GM12878 (cell line): ENCODE measurements around the gene GFI1. TPM values are rescaled to one million over a fixed set of nuclear protein-coding genes. Genes with fewer than 3 reads are reported as not detected.
A peak's percentile ranks its signal among the peaks of the same experiment; 100 is the strongest.

Experiments used
- CEBPZ ChIP-seq: fragments of 150-350 bp; IDR thresholded peaks from 2 replicates; pipeline ENCODE4 v1.6.1; 2016; ENCODE audit warnings: low read depth, low read length
- CREB1 ChIP-seq: IDR thresholded peaks from 2 replicates; pipeline ENCODE4 v1.6.1; 2012; ENCODE audit warnings: low read depth, mild to moderate bottlenecking, inconsistent platforms
- CREM ChIP-seq: IDR thresholded peaks from 2 replicates; pipeline ENCODE4 v1.6.1; 2014; ENCODE audit warnings: antibody characterized with exemption, low read depth
- EED ChIP-seq: sonication (generic); IDR thresholded peaks from 2 replicates; pipeline ENCODE4 v1.6.1; 2016; ENCODE audit warnings: antibody characterized with exemption, low read depth
- EGR1 ChIP-seq, 2 experiments: IDR thresholded peaks; 1 replicate in 1 of 2; 2 replicates in 1 of 2; pipeline ENCODE4 v1.6.1; 2011 to 2012; ENCODE audit warnings: low read depth in 2 of 2, low read length in 2 of 2, borderline replicate concordance in 1 of 2, mild to moderate bottlenecking in 1 of 2, moderate library complexity in 1 of 2
- FOXK2 ChIP-seq: fragments of 450-650 bp; IDR thresholded peaks from 2 replicates; pipeline ENCODE4 v1.6.1; 2017; ENCODE audit warnings: mild to moderate bottlenecking, moderate library complexity
- IRF3 ChIP-seq: fragments of 450-650 bp; IDR thresholded peaks from 2 replicates; pipeline ENCODE4 v1.6.1; 2014; ENCODE audit warnings: mild to moderate bottlenecking
- RB1 ChIP-seq: fragments of 450-650 bp; formaldehyde crosslinking; IDR thresholded peaks from 2 replicates; pipeline ENCODE4 v1.6.1; 2017; ENCODE audit warnings: mild to moderate bottlenecking, borderline replicate concordance
- RCOR1 ChIP-seq: conservative IDR thresholded peaks from 2 replicates; pipeline ENCODE4 v1.6.1; 2012; ENCODE audit warnings: low read depth, low read length, improper control_type of control experiment
- TCF12 ChIP-seq: IDR thresholded peaks from 2 replicates; pipeline ENCODE4 v1.6.1; 2011; ENCODE audit warnings: low read depth, mild to moderate bottlenecking, low read length
- WRNIP1 ChIP-seq: IDR thresholded peaks from 2 replicates; pipeline ENCODE4 v1.6.1; 2011; ENCODE audit warnings: low read depth, low read length, improper control_type of control experiment, borderline replicate concordance
- ZNF592 ChIP-seq: fragments of 450-650 bp; IDR thresholded peaks from 2 replicates; pipeline ENCODE4 v1.6.1; 2017; ENCODE audit warnings: mild to moderate bottlenecking, moderate library complexity
- polyA plus RNA-seq, 11 experiments: library from polyadenylated mRNA; depleted of rRNA in 4 of 11; unstranded in 6 of 11; stranded (reverse) in 5 of 11; fragments of >200 nt; fragmentation: Nextera tagmentation in 4 of 11; fragmentation: Illumina TruSeq in 1 of 11; extraction: Ambion mirVana in 4 of 11; extraction: Trizol in 1 of 11; gene quantifications; 1 replicate in 1 of 11; 2 replicates in 10 of 11; pipeline versions ENCODE4 v1.2.1 to v1.2.3, GENCODE V29; 2011 to 2016; ENCODE audit warnings: inconsistent platforms in 2 of 11, missing spikeins in 2 of 11, low read depth in 1 of 11
- total RNA-seq, 4 experiments: library from RNA; depleted of rRNA in 3 of 4; stranded (reverse); fragments of >200 nt in 3 of 4; fragmentation: Illumina TruSeq in 1 of 4; extraction: Trizol in 1 of 4; gene quantifications; 2 replicates each; pipeline versions ENCODE4 v1.2.1 to v1.2.3, GENCODE V29; 2013 to 2021
- TF ChIP-seq, protein P1 (sequence below): IDR thresholded peaks from 2 replicates; pipeline ENCODE4 v1.6.1; 2011; ENCODE audit warnings: borderline replicate concordance, low read depth, mild to moderate bottlenecking, moderate library complexity, low read length; ENCODE audit not compliant: insufficient read depth, poor library complexity, severe bottlenecking
- TF ChIP-seq, protein P2 (sequence below): fragments of 450-650 bp; IDR thresholded peaks from 2 replicates; pipeline ENCODE4 v1.6.1; 2017; ENCODE audit warnings: mild to moderate bottlenecking, low read depth, inconsistent platforms; ENCODE audit not compliant: poor library complexity, severe bottlenecking

Gene GFI1
- total and polyA plus RNA-seq, 10 of the 15 experiments (the other 5 are each of a cell fraction or from before 2014, with no cell fraction given): 1.8 to 18.3 (median 7.4) TPM

DNA sequence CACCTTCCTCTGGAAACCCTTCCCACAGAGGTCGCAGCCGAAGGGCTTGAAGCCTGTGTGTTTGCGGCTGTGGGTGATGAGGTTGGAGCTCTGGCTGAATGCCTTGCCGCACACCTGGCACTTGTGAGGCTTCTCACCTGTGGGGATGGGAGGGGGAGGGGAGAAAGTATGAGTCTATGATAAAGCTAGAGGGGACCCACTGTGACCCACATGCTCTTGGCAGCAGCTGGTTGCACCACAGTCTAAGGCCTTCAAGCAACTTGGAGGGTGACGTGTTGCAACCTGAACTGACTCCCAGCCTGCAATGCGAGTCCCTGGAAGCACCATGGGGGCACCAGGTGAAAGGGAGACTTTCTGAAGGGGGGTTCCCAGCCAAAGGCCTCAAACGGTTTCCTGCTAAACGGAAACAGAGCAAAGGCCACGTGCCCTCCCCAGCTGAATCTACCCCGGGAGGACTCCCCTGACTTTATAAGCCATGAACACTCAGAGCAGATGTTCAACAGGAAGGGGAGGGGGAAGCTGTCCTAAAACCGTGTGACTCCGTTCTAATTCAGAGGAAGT lies 10.6 kb downstream of the GFI1 start (continued):
- TF ChIP-seq CEBPZ (no peak), TCF12 (0 out of 2 replicates have a peak, but pooled peaks have one; percentile 36), EED (peak; percentile 52; the same call in 1 of the 2 replicates), CREM (no peak), IRF3 (no peak), RB1 (no peak), CREB1 (no peak; the same call in 1 of the 2 replicates), WRNIP1 (no peak), RCOR1 (no peak), EGR1 (IDR thresholded peaks at IDR 0.05; ENCODE audit: borderline replicate concordance in 1 of 2, low read depth in 2 of 2, low read length in 2 of 2) (no peak), ZNF592 (no peak), FOXK2 (no peak)
- TF ChIP-seq, protein P1, sequence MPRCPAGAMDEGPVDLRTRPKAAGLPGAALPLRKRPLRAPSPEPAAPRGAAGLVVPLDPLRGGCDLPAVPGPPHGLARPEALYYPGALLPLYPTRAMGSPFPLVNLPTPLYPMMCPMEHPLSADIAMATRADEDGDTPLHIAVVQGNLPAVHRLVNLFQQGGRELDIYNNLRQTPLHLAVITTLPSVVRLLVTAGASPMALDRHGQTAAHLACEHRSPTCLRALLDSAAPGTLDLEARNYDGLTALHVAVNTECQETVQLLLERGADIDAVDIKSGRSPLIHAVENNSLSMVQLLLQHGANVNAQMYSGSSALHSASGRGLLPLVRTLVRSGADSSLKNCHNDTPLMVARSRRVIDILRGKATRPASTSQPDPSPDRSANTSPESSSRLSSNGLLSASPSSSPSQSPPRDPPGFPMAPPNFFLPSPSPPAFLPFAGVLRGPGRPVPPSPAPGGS: no peak
- TF ChIP-seq, protein P2, sequence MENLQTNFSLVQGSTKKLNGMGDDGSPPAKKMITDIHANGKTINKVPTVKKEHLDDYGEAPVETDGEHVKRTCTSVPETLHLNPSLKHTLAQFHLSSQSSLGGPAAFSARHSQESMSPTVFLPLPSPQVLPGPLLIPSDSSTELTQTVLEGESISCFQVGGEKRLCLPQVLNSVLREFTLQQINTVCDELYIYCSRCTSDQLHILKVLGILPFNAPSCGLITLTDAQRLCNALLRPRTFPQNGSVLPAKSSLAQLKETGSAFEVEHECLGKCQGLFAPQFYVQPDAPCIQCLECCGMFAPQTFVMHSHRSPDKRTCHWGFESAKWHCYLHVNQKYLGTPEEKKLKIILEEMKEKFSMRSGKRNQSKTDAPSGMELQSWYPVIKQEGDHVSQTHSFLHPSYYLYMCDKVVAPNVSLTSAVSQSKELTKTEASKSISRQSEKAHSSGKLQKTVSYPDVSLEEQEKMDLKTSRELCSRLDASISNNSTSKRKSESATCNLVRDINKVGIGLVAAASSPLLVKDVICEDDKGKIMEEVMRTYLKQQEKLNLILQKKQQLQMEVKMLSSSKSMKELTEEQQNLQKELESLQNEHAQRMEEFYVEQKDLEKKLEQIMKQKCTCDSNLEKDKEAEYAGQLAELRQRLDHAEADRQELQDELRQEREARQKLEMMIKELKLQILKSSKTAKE: no peak
